ENCODE results near the gene PCDHB13.
"Not testable (repeated sequence)": the region's sequence is repeated elsewhere in the genome, so short reads cannot be mapped to it uniquely, and the experiment has no call there.

PCDHB13 gene

GRCh38 chr5:141196363-141196762 lies 17.4 kb upstream of the PCDHB13 start:
- Histone ChIP-seq H2BK120ac (ENCODE audit: low read depth, low read length) (no peak overlapping the region), H3K4me3 (ENCODE audit: low read length) (no peak overlapping the region), H3K36me3 (ENCODE audit: control insufficient read depth, insufficient read depth, low read length) (no peaks in the 10 kb centered on the region), H3K27ac (ENCODE audit: low read depth, low read length) (no peak overlapping the region), H3K9ac (ENCODE audit: low read length) (no peak overlapping the region), H3K4me1 (ENCODE audit: control insufficient read depth, low read depth, low read length) (no peaks in the 10 kb centered on the region), H4K5ac (ENCODE audit: low read length) (no peak overlapping the region), H3K23ac (ENCODE audit: low read length) (no peak overlapping the region), H2AK5ac (ENCODE audit: low read length) (no peak overlapping the region), H3K79me1 (ENCODE audit: low read length) (no peaks in the 10 kb centered on the region), H2BK5ac (ENCODE audit: low read length) (no peak overlapping the region), H2BK15ac (replicated peaks; ENCODE audit: low read depth) (no peak overlapping the region), H3K79me2 (ENCODE audit: control insufficient read depth, insufficient read depth, low read length) (no peaks in the 10 kb centered on the region), H4K8ac (ENCODE audit: low read depth, low read length) (no peak overlapping the region), H3K56ac (ENCODE audit: low read length) (no peak overlapping the region), H3K18ac (ENCODE audit: low read length) (no peak overlapping the region), H3K27me3 (ENCODE audit: insufficient read depth, low read length, poor library complexity) (no peaks in the 10 kb centered on the region), H3K4ac (ENCODE audit: low read depth, low read length) (no peak overlapping the region), H3K4me2 (ENCODE audit: low read length) (no peak overlapping the region)
- no peak for DNase-seq
- no CpG with 5 or more reads among the region's 3 CpGs for WGBS (ENCODE audit: extremely low coverage, insufficient coverage, low lambda C conversion rate)

GRCh38 chr5:141199359-141200235 lies 14.1 kb upstream of the PCDHB13 start, which contains the start of gene PCDHB11:
TSS of gene PCDHB11 (plus strand) at chr5:141199627. CDS start at chr5:141199775, 148 bp downstream.
- Histone ChIP-seq H3K18ac (ENCODE audit: low read length) (no peak within 1 kb of the TSS), H3K4me3 (ENCODE audit: low read length) (no peak within 1 kb of the TSS), H4K8ac (ENCODE audit: low read depth, low read length) (no peak within 1 kb of the TSS), H3K23ac (ENCODE audit: low read length) (no peak within 1 kb of the TSS), H3K36me3 (ENCODE audit: control insufficient read depth, insufficient read depth, low read length) (no peaks in the 10 kb centered on the region), H3K79me1 (ENCODE audit: low read length) (no peaks in the 10 kb centered on the region), H3K4me2 (ENCODE audit: low read length) (no peak within 1 kb of the TSS), H3K4me1 (ENCODE audit: control insufficient read depth, low read depth, low read length) (no peaks in the 10 kb centered on the region), H2BK15ac (replicated peaks; ENCODE audit: low read depth) (no peak within 1 kb of the TSS), H2AK5ac (ENCODE audit: low read length) (no peak within 1 kb of the TSS), H3K79me2 (ENCODE audit: control insufficient read depth, insufficient read depth, low read length) (no peaks in the 10 kb centered on the region), H4K5ac (ENCODE audit: low read length) (no peak within 1 kb of the TSS), H3K4ac (ENCODE audit: low read depth, low read length) (no peak within 1 kb of the TSS), H3K9ac (ENCODE audit: low read length) (no peak within 1 kb of the TSS), H3K56ac (ENCODE audit: low read length) (no peak within 1 kb of the TSS), H3K27me3 (ENCODE audit: insufficient read depth, low read length, poor library complexity) (no peaks in the 10 kb centered on the region), H2BK120ac (ENCODE audit: low read depth, low read length) (no peak within 1 kb of the TSS), H3K27ac (ENCODE audit: low read depth, low read length) (no peak within 1 kb of the TSS), H2BK5ac (ENCODE audit: low read length) (no peak within 1 kb of the TSS)
- peak; percentile 46 for DNase-seq
- no CpG with 5 or more reads among the region's 21 CpGs for WGBS (ENCODE audit: extremely low coverage, insufficient coverage, low lambda C conversion rate)

GRCh38 chr5:141201126-141201525 lies 12.6 kb upstream of the PCDHB13 start:
- not testable (repeated sequence) for H3K4me2 ChIP-seq (ENCODE audit: low read length); DNase-seq; H3K79me1 ChIP-seq (ENCODE audit: low read length); H3K4me3 ChIP-seq (ENCODE audit: low read length); H3K23ac ChIP-seq (ENCODE audit: low read length); H3K27ac ChIP-seq (ENCODE audit: low read depth, low read length); H3K27me3 ChIP-seq (ENCODE audit: insufficient read depth, low read length, poor library complexity); H3K4ac ChIP-seq (ENCODE audit: low read depth, low read length); H3K18ac ChIP-seq (ENCODE audit: low read length); H3K36me3 ChIP-seq (ENCODE audit: control insufficient read depth, insufficient read depth, low read length); H2BK5ac ChIP-seq (ENCODE audit: low read length); H4K5ac ChIP-seq (ENCODE audit: low read length); H2BK120ac ChIP-seq (ENCODE audit: low read depth, low read length); H3K9ac ChIP-seq (ENCODE audit: low read length); H2AK5ac ChIP-seq (ENCODE audit: low read length); H2BK15ac ChIP-seq (replicated peaks; ENCODE audit: low read depth); H3K79me2 ChIP-seq (ENCODE audit: control insufficient read depth, insufficient read depth, low read length); H3K56ac ChIP-seq (ENCODE audit: low read length); H3K4me1 ChIP-seq (ENCODE audit: control insufficient read depth, low read depth, low read length); H4K8ac ChIP-seq (ENCODE audit: low read depth, low read length)
- WGBS (ENCODE audit: extremely low coverage, insufficient coverage, low lambda C conversion rate), result no CpG with 5 or more reads among the region's 38 CpGs

- not testable (repeated sequence) for H3K4ac ChIP-seq (ENCODE audit: low read depth, low read length); DNase-seq; H3K56ac ChIP-seq (ENCODE audit: low read length); H3K79me2 ChIP-seq (ENCODE audit: control insufficient read depth, insufficient read depth, low read length); H2AK5ac ChIP-seq (ENCODE audit: low read length); H3K18ac ChIP-seq (ENCODE audit: low read length); H2BK15ac ChIP-seq (replicated peaks; ENCODE audit: low read depth); H3K27ac ChIP-seq (ENCODE audit: low read depth, low read length); H3K9ac ChIP-seq (ENCODE audit: low read length); H3K36me3 ChIP-seq (ENCODE audit: control insufficient read depth, insufficient read depth, low read length); H3K4me3 ChIP-seq (ENCODE audit: low read length); H3K27me3 ChIP-seq (ENCODE audit: insufficient read depth, low read length, poor library complexity); H3K79me1 ChIP-seq (ENCODE audit: low read length); H3K4me1 ChIP-seq (ENCODE audit: control insufficient read depth, low read depth, low read length); H3K4me2 ChIP-seq (ENCODE audit: low read length); H4K8ac ChIP-seq (ENCODE audit: low read depth, low read length); H2BK5ac ChIP-seq (ENCODE audit: low read length); H3K23ac ChIP-seq (ENCODE audit: low read length); H2BK120ac ChIP-seq (ENCODE audit: low read depth, low read length); H4K5ac ChIP-seq (ENCODE audit: low read length)
- WGBS (ENCODE audit: extremely low coverage, insufficient coverage, low lambda C conversion rate), result no CpG with 5 or more reads among the region's 35 CpGs
Observed at GRCh38 chr5:141201646-141202045, 12.1 kb upstream of the PCDHB13 start.

GRCh38 chr5:141208478-141208877 lies 5.2 kb upstream of the PCDHB13 start, which contains the start of gene PCDHB12:
TSS of gene PCDHB12 (plus strand) at chr5:141208719. CDS start at chr5:141208908, 189 bp downstream.
- H2BK120ac ChIP-seq (ENCODE audit: low read depth, low read length), result no peak within 1 kb of the TSS
- H3K56ac ChIP-seq (ENCODE audit: low read length), result no peak within 1 kb of the TSS
- no peak within 1 kb of the TSS for H2BK5ac ChIP-seq (ENCODE audit: low read length)
- H3K79me1 ChIP-seq (ENCODE audit: low read length), result no peaks in the 10 kb centered on the region
- H3K27ac ChIP-seq (ENCODE audit: low read depth, low read length), result no peak within 1 kb of the TSS
- no peaks in the 10 kb centered on the region for H3K4me1 ChIP-seq (ENCODE audit: control insufficient read depth, low read depth, low read length)
- DNase-seq, result peak; percentile 45
- no peak within 1 kb of the TSS for H2AK5ac ChIP-seq (ENCODE audit: low read length)
- H3K36me3 ChIP-seq (ENCODE audit: control insufficient read depth, insufficient read depth, low read length), result no peaks in the 10 kb centered on the region
- no peak within 1 kb of the TSS for H3K4me3 ChIP-seq (ENCODE audit: low read length)
- no peaks in the 10 kb centered on the region for H3K27me3 ChIP-seq (ENCODE audit: insufficient read depth, low read length, poor library complexity)
- no peak within 1 kb of the TSS for H2BK15ac ChIP-seq (replicated peaks; ENCODE audit: low read depth)
- no peak within 1 kb of the TSS for H4K5ac ChIP-seq (ENCODE audit: low read length)
- H3K23ac ChIP-seq (ENCODE audit: low read length), result no peak within 1 kb of the TSS
- peak within 1 kb of the TSS; percentile 39 for H4K8ac ChIP-seq (ENCODE audit: low read depth, low read length)
- H3K79me2 ChIP-seq (ENCODE audit: control insufficient read depth, insufficient read depth, low read length), result no peaks in the 10 kb centered on the region
- WGBS (ENCODE audit: extremely low coverage, insufficient coverage, low lambda C conversion rate), result no CpG with 5 or more reads among the region's 11 CpGs
- no peak within 1 kb of the TSS for H3K4me2 ChIP-seq (ENCODE audit: low read length)
- no peak within 1 kb of the TSS for H3K4ac ChIP-seq (ENCODE audit: low read depth, low read length)
- H3K18ac ChIP-seq (ENCODE audit: low read length), result no peak within 1 kb of the TSS
- no peak within 1 kb of the TSS for H3K9ac ChIP-seq (ENCODE audit: low read length)
